HG03571 (cell line): Measurements from ENCODE around the gene RNF43.
A peak's percentile ranks its signal among the peaks of the same experiment; 100 is the strongest.

Experiments used
- ATAC-seq: cut with Tn5 transposase; IDR thresholded peaks from one replicate; pipeline ENCODE4 v1.9.1; 2021; ENCODE audit not compliant: unreplicated experiment

Gene RNF43

GRCh38 chr17:58417300-58418092, at the start of gene RNF43:
Gene RNF43, minus strand, starts transcription at chr17:58417534. Its CDS starts 1,957 bp downstream, at chr17:58415577.
- peak; percentile 92 for ATAC-seq

- no peak for ATAC-seq
Observed at GRCh38 chr17:58455491-58455890, 38.2 kb upstream of the RNF43 start.

GRCh38 chr17:58452738-58453137, 35.4 kb upstream of the RNF43 start:
- no peak for ATAC-seq

GRCh38 chr17:58447039-58447975, 30.0 kb upstream of the RNF43 start:
- no peak for ATAC-seq

GRCh38 chr17:58446086-58446485, 28.8 kb upstream of the RNF43 start:
- ATAC-seq, result no peak

- ATAC-seq, result no peak
Observed at GRCh38 chr17:58436805-58437239, 19.5 kb upstream of the RNF43 start.

- ATAC-seq, result no peak
Observed at GRCh38 chr17:58436245-58436644, 18.9 kb upstream of the RNF43 start.

GRCh38 chr17:58432806-58433573, 15.7 kb upstream of the RNF43 start:
- no peak for ATAC-seq

GRCh38 chr17:58427807-58428206, 10.5 kb upstream of the RNF43 start:
- ATAC-seq, result no peak

GRCh38 chr17:58421711-58422110, 4.4 kb upstream of the RNF43 start:
- no peak for ATAC-seq

GRCh38 chr17:58420827-58421226, 3.5 kb upstream of the RNF43 start:
- no peak for ATAC-seq

GRCh38 chr17:58416937-58417299, 416 bp downstream of the RNF43 start:
- no peak for ATAC-seq

- no peak for ATAC-seq
Observed at GRCh38 chr17:58416396-58416795, 938 bp downstream of the RNF43 start.

- no peak for ATAC-seq
Observed at GRCh38 chr17:58415371-58416055, 1.8 kb downstream of the RNF43 start.

GRCh38 chr17:58414596-58414997, 2.7 kb downstream of the RNF43 start:
- ATAC-seq, result no peak

- ATAC-seq, result no peak
Observed at GRCh38 chr17:58413684-58414083, 3.6 kb downstream of the RNF43 start.

GRCh38 chr17:58412961-58413586, 4.3 kb downstream of the RNF43 start:
- ATAC-seq, result no peak

- ATAC-seq, result no peak
Observed at GRCh38 chr17:58412064-58412703, 5.2 kb downstream of the RNF43 start.

GRCh38 chr17:58411408-58411894, 5.9 kb downstream of the RNF43 start:
- ATAC-seq, result no peak
